Loucy (cell line): ENCODE measurements around the gene HIVEP1.

Source experiments
- H2AFZ ChIP-seq: fragments of 200-600 bp; sonication (generic); 2 replicates; pipeline ENCODE4 v1.6.0; 2016; ENCODE audit warnings: antibody characterized with exemption, mild to moderate bottlenecking, low read length, moderate library complexity
- H3F3A ChIP-seq: fragments of 200-600 bp; 2 replicates; pipeline ENCODE4 v1.6.0; 2016; ENCODE audit warnings: antibody characterized with exemption, low read depth, mild to moderate bottlenecking
- H3K27me3 ChIP-seq: fragments of 200-600 bp; sonication (generic); 2 replicates; pipeline ENCODE4 v1.6.1; 2014; ENCODE audit warnings: low read length, mild to moderate bottlenecking; ENCODE audit not compliant: insufficient read depth, poor library complexity, severe bottlenecking
- H3K36me3 ChIP-seq: fragments of 200-600 bp; sonication (generic); 2 replicates; pipeline ENCODE4 v1.6.1; 2016; ENCODE audit warnings: low read length; ENCODE audit not compliant: insufficient read depth
- H3K4me1 ChIP-seq: fragments of 200-600 bp; sonication (generic); 2 replicates; pipeline ENCODE4 v1.5.1; 2014; ENCODE audit warnings: low read length, mild to moderate bottlenecking; ENCODE audit not compliant: insufficient read depth, poor library complexity, severe bottlenecking
- H3K4me2 ChIP-seq: fragments of 200-600 bp; sonication (generic); 2 replicates; pipeline ENCODE4 v1.6.0; 2014; ENCODE audit warnings: antibody characterized with exemption, low read length, low read depth, mild to moderate bottlenecking; ENCODE audit not compliant: poor library complexity, severe bottlenecking
- H3K4me3 ChIP-seq: fragments of 200-600 bp; sonication (generic); 2 replicates; pipeline ENCODE4 v1.5.1; 2014; ENCODE audit warnings: low read length, mild to moderate bottlenecking, mixed read lengths; ENCODE audit not compliant: poor library complexity, severe bottlenecking
- H3K79me2 ChIP-seq: fragments of 200-600 bp; sonication (generic); 2 replicates; pipeline ENCODE4 v1.6.1; 2014; ENCODE audit warnings: low read length; ENCODE audit not compliant: insufficient read depth
- H3K9ac ChIP-seq: fragments of 200-600 bp; sonication (generic); 2 replicates; pipeline ENCODE4 v1.6.0; 2014; ENCODE audit warnings: mild to moderate bottlenecking, low read depth, low read length, moderate library complexity; ENCODE audit not compliant: poor library complexity, severe bottlenecking
- H3K9me2 ChIP-seq: fragments of 200-600 bp; sonication (generic); replicated peaks from 2 replicates; pipeline ENCODE4 v1.6.1; 2016; ENCODE audit warnings: low read depth, low read length, mixed read lengths
- H3K9me3 ChIP-seq: fragments of 200-600 bp; sonication (generic); 2 replicates; pipeline ENCODE4 v1.6.1; 2014; ENCODE audit warnings: mild to moderate bottlenecking, antibody characterized with exemption, low read length, low read depth; ENCODE audit not compliant: insufficient read depth
- H4K20me1 ChIP-seq: fragments of 200-600 bp; sonication (generic); 2 replicates; pipeline ENCODE4 v1.6.0; 2014; ENCODE audit warnings: antibody characterized with exemption, low read length, mild to moderate bottlenecking; ENCODE audit not compliant: insufficient read depth, poor library complexity, severe bottlenecking
- EZH2phosphoT487 ChIP-seq: fragments of 200-600 bp; IDR thresholded peaks from 2 replicates; pipeline ENCODE4 v1.6.1; 2018; ENCODE audit warnings: antibody characterized with exemption, mild to moderate bottlenecking, moderate library complexity, borderline replicate concordance
- TF ChIP-seq, protein P1 (sequence below): fragments of 200-600 bp; sonication (generic); conservative IDR thresholded peaks from 2 replicates; pipeline ENCODE4 v1.5.1; 2014; ENCODE audit warnings: mild to moderate bottlenecking, antibody characterized with exemption, low read length

Gene HIVEP1

DNA sequence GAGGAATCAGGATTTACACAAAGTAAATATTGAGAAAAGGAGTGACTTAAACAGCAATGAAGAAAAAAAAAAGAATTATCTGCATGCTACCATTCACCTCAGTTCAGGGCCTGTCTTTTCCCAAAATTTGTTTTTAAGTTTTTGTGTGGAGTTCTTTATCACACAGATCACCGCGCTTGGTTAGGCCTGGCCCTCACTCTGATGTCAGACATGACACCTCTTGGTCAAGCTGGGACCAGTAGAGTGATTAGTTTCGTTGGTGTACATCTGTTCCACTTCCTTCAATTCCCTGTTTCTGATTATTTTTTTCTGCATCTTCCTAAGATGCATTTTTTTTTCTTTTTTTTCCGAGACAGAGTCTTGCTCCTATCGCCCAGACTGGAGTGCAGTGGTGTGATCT, 34.9 kb upstream of the HIVEP1 start:
- Histone ChIP-seq H3K36me3 (no peaks in the 10 kb centered on the region), H3K9me2 (no peaks in the 10 kb centered on the region), H3K9me3 (no peaks in the 10 kb centered on the region), H3F3A (no peaks in the 10 kb centered on the region; the same call in 1 of the 2 replicates), H3K4me1 (peaks cover 29% of the 10 kb centered on the region), H2AFZ (no peak overlapping the region), H3K79me2 (no peaks in the 10 kb centered on the region), H3K27me3 (no peaks in the 10 kb centered on the region), H3K9ac (no peak overlapping the region), H4K20me1 (no peaks in the 10 kb centered on the region), H3K4me3 (no peak overlapping the region), H3K4me2 (no peak overlapping the region)
- TF ChIP-seq EZH2phosphoT487 = no peak

- no peaks in the 10 kb centered on the region for H3K36me3 ChIP-seq
- TF ChIP-seq, protein P1, sequence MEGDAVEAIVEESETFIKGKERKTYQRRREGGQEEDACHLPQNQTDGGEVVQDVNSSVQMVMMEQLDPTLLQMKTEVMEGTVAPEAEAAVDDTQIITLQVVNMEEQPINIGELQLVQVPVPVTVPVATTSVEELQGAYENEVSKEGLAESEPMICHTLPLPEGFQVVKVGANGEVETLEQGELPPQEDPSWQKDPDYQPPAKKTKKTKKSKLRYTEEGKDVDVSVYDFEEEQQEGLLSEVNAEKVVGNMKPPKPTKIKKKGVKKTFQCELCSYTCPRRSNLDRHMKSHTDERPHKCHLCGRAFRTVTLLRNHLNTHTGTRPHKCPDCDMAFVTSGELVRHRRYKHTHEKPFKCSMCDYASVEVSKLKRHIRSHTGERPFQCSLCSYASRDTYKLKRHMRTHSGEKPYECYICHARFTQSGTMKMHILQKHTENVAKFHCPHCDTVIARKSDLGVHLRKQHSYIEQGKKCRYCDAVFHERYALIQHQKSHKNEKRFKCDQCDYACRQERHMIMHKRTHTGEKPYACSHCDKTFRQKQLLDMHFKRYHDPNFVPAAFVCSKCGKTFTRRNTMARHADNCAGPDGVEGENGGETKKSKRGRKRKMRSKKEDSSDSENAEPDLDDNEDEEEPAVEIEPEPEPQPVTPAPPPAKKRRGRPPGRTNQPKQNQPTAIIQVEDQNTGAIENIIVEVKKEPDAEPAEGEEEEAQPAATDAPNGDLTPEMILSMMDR = no peak
- TF ChIP-seq EZH2phosphoT487 = no peak
- peaks cover 29% of the 10 kb centered on the region for H3K4me1 ChIP-seq
- H3K4me3 ChIP-seq = no peak overlapping the region
- no peaks in the 10 kb centered on the region for H4K20me1 ChIP-seq
- H3K79me2 ChIP-seq = no peaks in the 10 kb centered on the region
- H3K27me3 ChIP-seq = no peaks in the 10 kb centered on the region
- H3F3A ChIP-seq = no peaks in the 10 kb centered on the region; the same call in 1 of the 2 replicates
- no peaks in the 10 kb centered on the region for H3K9me3 ChIP-seq
- no peak overlapping the region for H3K9ac ChIP-seq
- no peaks in the 10 kb centered on the region for H3K9me2 ChIP-seq
- H3K4me2 ChIP-seq = no peak overlapping the region
- H2AFZ ChIP-seq = no peak overlapping the region
Observed at GRCh38 chr6:11977738-11978137, 34.4 kb upstream of the HIVEP1 start.

DNA sequence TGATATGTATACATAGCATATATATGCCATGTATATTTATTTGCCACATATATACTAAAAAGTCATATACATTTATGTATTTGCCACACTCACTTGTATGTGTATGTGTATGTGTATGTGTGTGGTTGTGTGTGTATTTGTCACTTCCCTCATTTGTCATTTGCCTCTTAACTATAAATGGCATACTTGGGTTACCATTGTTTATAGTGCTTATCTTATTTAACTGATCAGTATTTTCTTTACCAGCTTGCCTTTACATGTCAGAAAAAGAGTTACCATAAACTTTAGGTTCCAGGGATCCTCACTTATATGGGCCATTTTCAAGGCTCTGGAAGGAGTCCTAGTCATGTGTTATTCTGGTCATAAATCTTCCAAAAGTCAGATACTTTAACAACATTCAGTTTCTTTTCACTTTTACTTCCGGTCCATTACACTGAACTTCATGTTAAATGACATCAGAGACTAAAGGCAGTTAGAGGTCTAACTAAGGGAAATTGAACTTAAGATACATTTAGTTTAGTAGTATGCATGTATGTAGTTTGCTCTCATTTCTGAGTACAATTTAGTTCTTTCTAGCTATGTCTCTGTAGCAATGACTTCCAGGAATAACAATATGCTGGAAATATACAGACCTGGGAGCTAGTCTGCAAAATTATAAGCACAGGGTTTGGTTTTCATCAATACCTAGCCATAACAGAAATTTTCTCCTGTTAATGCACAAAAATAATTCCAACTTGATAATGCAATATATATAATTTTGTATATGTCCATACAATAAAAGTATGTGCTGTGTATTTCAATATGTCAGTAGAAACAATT, 33.7 kb upstream of the HIVEP1 start:
- Histone ChIP-seq H3K4me2 (no peak overlapping the region), H3K9me2 (no peaks in the 10 kb centered on the region), H3K27me3 (no peaks in the 10 kb centered on the region), H3K9me3 (no peaks in the 10 kb centered on the region), H3K79me2 (no peaks in the 10 kb centered on the region), H2AFZ (peak overlapping the region; percentile 22; the same call in 1 of the 2 replicates), H3K4me1 (peaks cover 29% of the 10 kb centered on the region), H4K20me1 (no peaks in the 10 kb centered on the region), H3K36me3 (no peaks in the 10 kb centered on the region), H3K9ac (no peak overlapping the region), H3F3A (no peaks in the 10 kb centered on the region; the same call in 1 of the 2 replicates), H3K4me3 (no peak overlapping the region)
- TF ChIP-seq EZH2phosphoT487 = no peak
- TF ChIP-seq, protein P1 = no peak
